ENCODE results near the gene ACOT9. TPM values are rescaled to one million over a fixed set of nuclear protein-coding genes. Genes with fewer than 3 reads are reported as not detected.

The ACOT9 gene, protein sequence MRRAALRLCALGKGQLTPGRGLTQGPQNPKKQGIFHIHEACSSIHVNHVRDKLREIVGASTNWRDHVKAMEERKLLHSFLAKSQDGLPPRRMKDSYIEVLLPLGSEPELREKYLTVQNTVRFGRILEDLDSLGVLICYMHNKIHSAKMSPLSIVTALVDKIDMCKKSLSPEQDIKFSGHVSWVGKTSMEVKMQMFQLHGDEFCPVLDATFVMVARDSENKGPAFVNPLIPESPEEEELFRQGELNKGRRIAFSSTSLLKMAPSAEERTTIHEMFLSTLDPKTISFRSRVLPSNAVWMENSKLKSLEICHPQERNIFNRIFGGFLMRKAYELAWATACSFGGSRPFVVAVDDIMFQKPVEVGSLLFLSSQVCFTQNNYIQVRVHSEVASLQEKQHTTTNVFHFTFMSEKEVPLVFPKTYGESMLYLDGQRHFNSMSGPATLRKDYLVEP
- total RNA-seq, result 28.5 and 36.3 TPM in 2 replicates

DNA sequence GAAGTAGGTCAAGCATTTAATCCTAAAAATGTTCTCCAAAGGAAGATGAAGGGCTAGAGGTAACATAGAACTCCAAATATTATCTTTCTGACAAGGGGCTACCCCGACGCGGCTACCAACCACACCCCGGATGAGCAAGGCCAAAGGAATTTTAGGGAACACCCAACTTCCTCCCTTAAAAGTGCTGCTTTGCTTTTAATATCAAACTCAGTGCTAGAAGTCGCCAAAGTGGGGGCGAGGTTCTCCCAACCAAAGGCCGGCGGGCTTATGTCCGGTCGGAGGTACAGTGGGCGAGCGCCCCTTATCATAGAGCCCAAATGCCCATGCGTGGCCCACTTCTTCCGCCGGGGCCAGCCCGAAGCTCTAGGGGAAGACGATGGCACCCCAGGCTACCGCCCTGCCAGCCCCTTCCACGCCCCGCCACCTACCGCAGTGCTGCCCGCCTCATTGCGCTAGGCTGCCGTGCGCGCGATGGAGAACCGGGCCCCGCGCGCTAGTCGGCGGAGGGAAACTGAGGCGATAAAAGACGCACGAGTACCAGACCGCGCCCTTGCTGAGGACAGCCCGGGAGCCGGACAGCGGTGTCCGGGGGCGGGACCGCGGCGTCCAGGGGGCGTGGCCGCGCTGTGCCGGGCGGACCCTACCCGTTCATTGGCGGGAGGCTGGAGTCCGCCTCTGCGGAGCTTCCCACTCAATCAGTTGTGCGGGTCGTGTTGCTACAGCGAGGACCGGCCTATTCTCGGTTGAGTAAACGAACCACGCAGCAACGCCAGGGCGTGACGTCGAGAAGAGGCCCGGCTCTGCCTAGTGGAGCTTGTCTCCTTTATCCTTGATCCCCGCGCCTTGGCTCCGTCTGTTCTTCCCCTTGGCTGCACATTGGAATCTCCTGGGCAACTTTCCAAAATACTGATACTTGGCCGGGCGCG is at the start of gene ACOT9:
ACOT9 (minus strand) TSS at position 580 of the 926 bp plus-strand sequence; CDS start at position 448, 132 bp downstream.

DNA sequence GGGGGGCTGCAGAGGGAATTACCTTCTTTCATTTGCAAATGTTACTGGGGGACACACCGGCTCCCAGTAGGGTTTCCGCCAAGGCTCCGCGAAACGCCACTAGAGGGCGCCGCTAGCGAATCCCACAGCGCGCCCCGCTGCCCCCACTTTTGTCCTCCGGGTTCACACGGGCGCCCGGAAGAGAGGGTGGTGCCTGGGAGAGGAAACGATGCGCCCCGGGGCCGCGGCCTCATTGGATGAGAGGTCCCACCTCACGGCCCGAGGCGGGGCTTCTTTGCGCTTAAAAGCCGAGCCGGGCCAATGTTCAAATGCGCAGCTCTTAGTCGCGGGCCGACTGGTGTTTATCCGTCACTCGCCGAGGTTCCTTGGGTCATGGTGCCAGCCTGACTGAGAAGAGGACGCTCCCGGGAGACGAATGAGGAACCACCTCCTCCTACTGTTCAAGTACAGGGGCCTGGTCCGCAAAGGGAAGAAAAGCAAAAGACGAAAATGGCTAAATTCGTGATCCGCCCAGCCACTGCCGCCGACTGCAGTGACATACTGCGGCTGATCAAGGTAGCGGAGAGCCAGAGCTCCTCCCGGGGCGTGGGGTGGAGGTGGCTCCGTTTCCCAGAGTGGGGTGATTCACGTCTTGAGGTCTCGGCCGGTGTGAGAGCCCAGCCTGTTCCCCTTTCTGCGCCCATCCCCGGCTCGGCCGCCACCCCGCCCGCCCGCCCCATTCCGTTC is 40.0 kb upstream of the ACOT9 start, which contains the start of gene SAT1:
SAT1 (plus strand) TSS at position 311 of the 726 bp plus-strand sequence; CDS start at position 490, 179 bp downstream.

DNA sequence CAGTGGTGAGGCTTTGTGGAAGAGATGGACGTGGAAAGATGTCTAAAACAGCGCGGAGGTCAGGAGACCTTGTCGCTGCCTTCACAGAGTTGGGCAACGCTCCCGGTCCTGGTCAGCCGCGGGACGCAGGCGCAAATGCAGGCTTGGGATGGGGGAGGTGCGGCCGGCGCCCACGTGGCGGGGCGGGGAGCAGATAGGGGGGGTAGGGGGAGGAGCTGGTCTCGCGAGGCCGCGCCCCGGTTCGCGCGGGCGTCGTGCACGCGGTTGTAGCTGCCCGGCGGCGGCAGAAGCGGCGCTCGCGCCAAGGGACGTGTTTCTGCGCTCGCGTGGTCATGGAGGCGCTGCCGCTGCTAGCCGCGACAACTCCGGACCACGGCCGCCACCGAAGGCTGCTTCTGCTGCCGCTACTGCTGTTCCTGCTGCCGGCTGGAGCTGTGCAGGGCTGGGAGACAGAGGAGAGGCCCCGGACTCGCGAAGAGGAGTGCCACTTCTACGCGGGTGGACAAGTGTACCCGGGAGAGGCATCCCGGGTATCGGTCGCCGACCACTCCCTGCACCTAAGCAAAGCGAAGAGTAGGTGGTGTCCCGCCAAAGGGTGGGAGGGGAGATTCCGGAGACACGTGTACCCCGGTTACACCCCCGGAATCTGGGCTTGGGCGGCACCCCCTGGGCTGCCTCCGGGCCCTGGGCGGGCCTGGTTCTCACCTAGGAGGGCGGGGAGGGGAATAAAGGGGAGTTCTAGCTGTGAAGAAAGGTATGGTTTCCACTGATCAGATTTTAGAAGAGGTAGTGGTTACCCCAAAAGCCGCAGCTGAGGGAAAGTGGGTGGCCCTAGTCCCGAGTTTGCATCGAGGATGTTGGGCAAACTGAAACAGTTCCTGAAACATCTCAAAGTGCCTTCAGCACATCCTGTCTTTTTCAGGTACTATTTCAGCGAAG is 75.6 kb downstream of the ACOT9 start, which contains the start of gene PRDX4:
PRDX4 (plus strand) TSS at position 255 of the 939 bp plus-strand sequence; CDS start at position 333, 78 bp downstream.

Other genes starting within 250 kb of the ACOT9 start
- 200 and 215 TPM in 2 replicates for gene PRDX4, start 75.8 kb downstream of the ACOT9 start, total RNA-seq
- 60.6 and 122 TPM in 2 replicates for gene SAT1, start 39.9 kb upstream of the ACOT9 start, total RNA-seq
- gene APOO, start 164.7 kb upstream of the ACOT9 start, total RNA-seq, result 15.3 and 27.5 TPM in 2 replicates
- 0.16 TPM in 1 of 2 replicates, not detected in the other for gene CXorf58, start 164.7 kb upstream of the ACOT9 start, total RNA-seq